GM12864 (cell line): ENCODE results near the gene IGDCC3.

Experiments
- DNase-seq: peaks from one replicate; pipeline ENCODE4 v3.0.0-alpha.2; 2011; ENCODE audit warnings: low read depth
- H3K4me3 ChIP-seq: 2 replicates; pipeline ENCODE4 v1.5.1; 2011; ENCODE audit warnings: mild to moderate bottlenecking, low read depth, low read length, control low read depth
- CTCF ChIP-seq: IDR thresholded peaks from 2 replicates; pipeline ENCODE4 v1.5.1; 2011; ENCODE audit warnings: low read depth, mild to moderate bottlenecking, moderate library complexity, low read length, control low read depth, inconsistent platforms; ENCODE audit errors: missing control alignments

The IGDCC3 gene

GRCh38 chr15:65372787-65373067 lies 5.1 kb downstream of the IGDCC3 start:
- no peak overlapping the region for H3K4me3 ChIP-seq
- TF ChIP-seq CTCF, result no peak
- no peak for DNase-seq

GRCh38 chr15:65371976-65372786 lies 5.6 kb downstream of the IGDCC3 start:
- no peak for TF ChIP-seq CTCF
- DNase-seq, result no peak
- no peak overlapping the region for H3K4me3 ChIP-seq

DNA sequence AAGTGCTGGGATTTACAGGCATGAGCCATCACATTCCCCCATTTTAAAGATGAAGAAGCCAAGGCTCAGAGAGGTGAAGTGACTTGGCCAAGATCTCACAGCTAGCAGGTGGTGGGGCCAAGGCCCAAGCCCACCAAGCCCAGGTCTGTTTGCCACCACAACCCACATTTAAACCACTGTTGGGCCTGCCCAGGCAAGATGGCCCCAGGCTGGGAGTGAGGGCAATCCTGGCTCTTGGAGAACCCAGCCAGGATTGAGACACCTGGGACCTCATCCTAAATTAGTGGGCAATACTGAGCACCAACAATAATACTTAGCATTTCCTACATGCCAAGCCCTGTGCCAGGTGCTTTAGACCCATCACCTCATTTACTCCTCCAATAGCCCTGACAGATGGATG lies 6.9 kb downstream of the IGDCC3 start:
- no peak for TF ChIP-seq CTCF
- no peak overlapping the region for H3K4me3 ChIP-seq
- no peak for DNase-seq

DNA sequence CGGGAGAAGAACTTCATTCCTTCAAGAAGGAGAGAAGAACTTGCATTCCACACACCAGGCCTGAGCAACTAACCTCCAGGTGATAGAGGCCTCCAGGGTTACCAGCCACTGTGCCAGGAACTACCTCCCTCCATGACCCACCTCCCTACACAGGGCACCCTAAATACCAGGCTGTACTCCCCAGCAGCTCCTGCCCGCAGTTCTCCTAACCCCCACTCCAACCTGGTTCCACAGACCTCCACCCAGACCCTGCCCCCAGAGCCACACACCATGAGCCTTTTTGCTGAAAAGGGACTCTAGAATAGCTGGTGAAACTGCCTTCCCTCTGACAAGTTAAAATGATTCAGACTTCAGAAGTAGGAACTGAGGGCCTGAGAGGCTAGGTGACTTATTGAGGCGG lies 8.2 kb downstream of the IGDCC3 start:
- DNase-seq, result no peak
- no peak for TF ChIP-seq CTCF
- no peak overlapping the region for H3K4me3 ChIP-seq

GRCh38 chr15:65369212-65369547 lies 8.6 kb downstream of the IGDCC3 start:
- H3K4me3 ChIP-seq, result no peak overlapping the region
- no peak for DNase-seq
- TF ChIP-seq CTCF, result no peak

- H3K4me3 ChIP-seq, result no peak overlapping the region
- TF ChIP-seq CTCF, result no peak
- no peak for DNase-seq
Observed at GRCh38 chr15:65368302-65369211, 9.2 kb downstream of the IGDCC3 start.
